Activated T-helper 17 cell treated with anti-CD3 and anti-CD28 coated beads, Interleukin-2, amount 50 U/mL, for 72 hours (primary cell): Measurements from ENCODE around the gene ANKRD34B. TPM values are rescaled to one million over a fixed set of nuclear protein-coding genes. Genes with fewer than 3 reads are reported as not detected.

Experiments used
- ATAC-seq: fragments of 150-1000 bp; cut with Tn5 transposase; replicated peaks from 2 replicates; pipeline ENCODE4 v1.10.0; 2021; ENCODE audit warnings: mild to moderate bottlenecking, moderate library complexity
- H3K27ac Mint-ChIP-seq: one replicate; pipeline ENCODE4 v1.8.0; 2022; ENCODE audit warnings: mixed read lengths
- H3K27me3 Mint-ChIP-seq: one replicate; pipeline ENCODE4 v1.8.0; 2022; ENCODE audit warnings: mixed read lengths
- H3K36me3 Mint-ChIP-seq: one replicate; pipeline ENCODE4 v1.8.0; 2022; ENCODE audit warnings: low read depth, mild to moderate bottlenecking, mixed read lengths
- H3K4me1 Mint-ChIP-seq: one replicate; pipeline ENCODE4 v1.8.0; 2022; ENCODE audit warnings: mixed read lengths
- H3K4me3 Mint-ChIP-seq: one replicate; pipeline ENCODE4 v1.8.0; 2022; ENCODE audit warnings: mild to moderate bottlenecking, mixed read lengths
- H3K9me3 Mint-ChIP-seq: one replicate; pipeline ENCODE4 v1.8.0; 2022; ENCODE audit warnings: mixed read lengths
- total RNA-seq, 2 donors: library from RNA; stranded (reverse); gene quantifications; one replicate each; pipeline ENCODE4 v1.2.3, GENCODE V29; 2022

ANKRD34B gene
- total RNA-seq, 2 donors from 2014 or later = not detected

GRCh38 chr5:80540691-80541090 lies 29.4 kb downstream of the ANKRD34B start:
- H3K27ac Mint-ChIP-seq = peak overlapping the region; percentile 12
- H3K4me3 Mint-ChIP-seq = no peak overlapping the region
- H3K27me3 Mint-ChIP-seq = no peaks in the 10 kb centered on the region
- peaks cover 6% of the 10 kb centered on the region for H3K4me1 Mint-ChIP-seq
- no peaks in the 10 kb centered on the region for H3K36me3 Mint-ChIP-seq
- H3K9me3 Mint-ChIP-seq = no peaks in the 10 kb centered on the region
- ATAC-seq = no peak

GRCh38 chr5:80516826-80517225 lies 53.3 kb downstream of the ANKRD34B start:
- Mint-ChIP-seq H3K27me3 (no peaks in the 10 kb centered on the region), H3K36me3 (no peaks in the 10 kb centered on the region), H3K27ac (peak overlapping the region; percentile 31), H3K4me1 (no peaks in the 10 kb centered on the region), H3K9me3 (no peaks in the 10 kb centered on the region), H3K4me3 (no peak overlapping the region)
- ATAC-seq = peak; percentile 95

GRCh38 chr5:80509362-80509761 lies 60.7 kb downstream of the ANKRD34B start:
- no peak for ATAC-seq
- no peak overlapping the region for H3K27ac Mint-ChIP-seq
- H3K4me3 Mint-ChIP-seq = no peak overlapping the region
- H3K4me1 Mint-ChIP-seq = no peaks in the 10 kb centered on the region
- H3K27me3 Mint-ChIP-seq = no peaks in the 10 kb centered on the region
- no peaks in the 10 kb centered on the region for H3K36me3 Mint-ChIP-seq
- H3K9me3 Mint-ChIP-seq = no peaks in the 10 kb centered on the region

- Mint-ChIP-seq H3K4me3 (no peak overlapping the region), H3K9me3 (no peaks in the 10 kb centered on the region), H3K27ac (no peak overlapping the region), H3K27me3 (no peaks in the 10 kb centered on the region), H3K36me3 (no peaks in the 10 kb centered on the region), H3K4me1 (no peaks in the 10 kb centered on the region)
- ATAC-seq = no peak
Measured at GRCh38 chr5:80508844-80509243, 61.2 kb downstream of the ANKRD34B start.

- H3K36me3 Mint-ChIP-seq = no peaks in the 10 kb centered on the region
- no peaks in the 10 kb centered on the region for H3K4me1 Mint-ChIP-seq
- H3K27me3 Mint-ChIP-seq = no peaks in the 10 kb centered on the region
- H3K4me3 Mint-ChIP-seq = no peak overlapping the region
- no peaks in the 10 kb centered on the region for H3K9me3 Mint-ChIP-seq
- H3K27ac Mint-ChIP-seq = no peak overlapping the region
- ATAC-seq = no peak
Measured at GRCh38 chr5:80507663-80508062, 62.4 kb downstream of the ANKRD34B start.

Other genes starting within 250 kb of the ANKRD34B start
- gene ZFYVE16, start 162.2 kb downstream of the ANKRD34B start, total RNA-seq = 10 to 100 TPM; 15.5 to 16.6 TPM
- under 1 TPM; 0.13 to 0.42 TPM for gene FAM151B, start 82.2 kb downstream of the ANKRD34B start, total RNA-seq
- gene MSH3, start 84.4 kb upstream of the ANKRD34B start, total RNA-seq = 10 to 100 TPM; 23.6 to 24.9 TPM
- 10 to 100 TPM; 71.9 to 80.2 TPM for gene DHFR, start 84.7 kb upstream of the ANKRD34B start, total RNA-seq